GM19023 (cell line): ENCODE data around the gene ARID4B.
"Not testable (repeated sequence)": the region's sequence is repeated elsewhere in the genome, so short reads cannot be mapped to it uniquely, and the experiment has no call there.

ENCODE experiments used
- ATAC-seq: cut with Tn5 transposase; IDR thresholded peaks from one replicate; pipeline ENCODE4 v1.9.1; 2021; ENCODE audit warnings: mild to moderate bottlenecking, moderate library complexity; ENCODE audit not compliant: unreplicated experiment

Gene ARID4B

DNA sequence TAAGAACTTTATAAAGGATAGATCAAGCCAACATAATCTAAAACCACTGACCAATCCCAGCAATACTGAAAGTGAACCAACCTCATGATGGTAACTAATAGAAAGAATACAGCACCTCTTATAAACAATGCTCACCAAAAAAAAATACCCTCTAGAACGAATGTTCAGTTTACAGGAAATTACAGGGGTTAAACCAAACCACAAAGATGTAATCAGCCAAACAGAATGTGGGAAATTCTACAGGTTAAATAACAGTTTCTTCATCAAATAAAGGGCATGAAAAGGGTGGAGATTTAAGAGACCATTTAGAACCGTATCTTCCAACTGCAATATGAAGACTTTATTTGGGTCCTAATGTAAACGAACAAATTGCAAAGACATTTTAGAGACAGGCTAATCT, 30.4 kb downstream of the ARID4B start:
- no peak for ATAC-seq

DNA sequence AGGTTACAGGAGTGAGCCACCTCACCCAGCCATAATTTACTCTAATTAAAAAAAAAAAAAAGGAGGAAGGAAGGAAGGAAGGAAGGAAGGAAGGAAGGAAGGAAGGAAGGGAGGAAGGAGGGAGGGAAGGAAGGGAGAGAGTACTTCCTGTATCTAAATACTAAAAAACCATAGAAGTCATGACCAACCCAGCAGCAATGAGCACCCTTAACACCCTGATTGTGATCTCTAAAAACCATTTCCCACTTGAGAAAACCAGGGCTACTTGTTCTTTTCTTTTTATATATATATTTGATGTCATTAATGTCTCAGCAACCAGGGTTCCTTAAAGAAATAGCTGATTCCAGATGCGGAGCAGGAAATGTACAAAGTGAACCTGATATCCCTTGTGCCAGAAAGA, 31.2 kb downstream of the ARID4B start:
- ATAC-seq, result no peak

GRCh38 chr1:235295902-235296350, 32.1 kb downstream of the ARID4B start:
- ATAC-seq, result no peak

DNA sequence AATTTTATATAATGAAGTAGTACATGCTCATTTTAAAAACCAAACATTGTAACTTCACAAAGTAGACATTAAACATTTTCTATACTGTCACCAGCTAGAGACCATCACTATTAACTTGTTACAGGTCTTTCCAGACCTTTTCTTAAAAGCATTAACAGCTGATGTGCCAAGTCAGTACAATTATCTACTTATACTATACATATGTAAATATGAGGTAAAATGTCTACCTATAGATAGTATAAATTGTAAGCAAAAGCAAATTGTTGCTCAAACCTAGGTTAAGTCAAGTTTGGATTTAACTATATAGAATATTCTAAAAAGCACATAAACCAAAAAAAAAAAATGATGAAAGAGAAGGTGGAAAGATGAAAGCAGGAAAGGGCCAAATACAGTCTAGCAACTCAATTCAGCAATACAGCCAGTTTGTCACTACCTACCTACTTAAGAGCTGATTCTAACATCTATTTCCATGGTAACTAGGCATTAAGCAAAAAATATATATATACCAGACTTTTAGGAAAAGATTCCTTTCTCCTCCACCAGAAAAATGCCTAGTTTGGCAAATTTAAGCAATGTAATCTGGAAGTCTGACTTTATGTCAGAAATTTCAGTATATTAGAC, 34.5 kb downstream of the ARID4B start:
- no peak for ATAC-seq

GRCh38 chr1:235292790-235293189, 35.2 kb downstream of the ARID4B start:
- no peak for ATAC-seq

DNA sequence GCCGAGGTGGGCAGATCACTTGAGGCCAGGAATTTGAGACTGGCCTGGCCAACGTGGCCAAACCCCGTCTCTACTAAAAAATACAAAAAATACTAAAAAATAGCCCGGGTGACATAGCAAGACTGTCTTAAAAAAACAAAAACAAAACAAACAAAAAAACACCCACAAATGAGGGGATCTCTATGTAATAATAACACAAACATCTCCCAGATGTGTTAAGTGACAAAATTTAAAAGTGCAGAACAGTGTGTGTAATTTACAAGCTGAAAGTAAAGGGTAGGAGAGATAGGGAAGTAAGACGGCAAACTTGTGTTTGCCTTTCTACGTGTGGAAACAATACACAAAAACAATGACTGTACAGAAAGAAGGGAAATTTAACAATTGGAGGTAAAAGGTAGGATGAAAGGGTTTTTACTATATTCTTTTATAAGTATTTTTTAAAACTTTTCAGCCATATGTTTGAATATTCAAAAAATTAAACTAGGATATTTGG, 36.3 kb downstream of the ARID4B start:
- ATAC-seq, result no peak

GRCh38 chr1:235290740-235291502, 37.1 kb downstream of the ARID4B start:
- ATAC-seq, result no peak

GRCh38 chr1:235289859-235290739, 37.9 kb downstream of the ARID4B start:
- ATAC-seq, result no peak

DNA sequence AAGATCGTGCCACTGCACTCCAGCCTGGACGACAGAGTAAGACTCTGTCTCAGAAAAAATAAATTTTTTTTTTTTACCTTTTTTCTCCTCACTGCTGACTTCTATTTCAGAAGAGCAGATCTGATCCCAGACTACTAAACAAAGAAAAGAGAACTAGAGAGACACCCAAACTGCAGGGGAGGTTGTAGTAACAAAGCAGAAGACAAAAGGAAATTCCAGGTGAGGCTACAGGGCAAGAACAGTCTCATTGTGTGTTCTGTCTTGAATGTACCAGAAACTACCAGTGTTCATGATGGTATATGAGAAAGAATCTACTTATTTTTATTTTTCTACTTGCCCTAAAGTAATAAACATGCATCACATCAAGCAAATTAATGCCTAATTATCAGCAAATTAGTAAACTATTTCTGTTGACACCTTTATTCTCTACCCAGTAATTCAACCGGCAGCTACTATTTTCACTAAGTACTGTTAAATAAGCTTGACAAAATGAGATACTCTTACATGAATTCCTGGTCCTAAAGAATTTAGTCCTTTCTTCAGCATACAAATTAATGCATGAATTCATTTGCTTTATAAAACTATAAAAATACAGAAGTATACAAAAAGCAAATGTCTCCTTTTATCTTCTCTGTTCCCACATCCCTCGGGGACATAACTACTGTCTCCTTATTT, 40.6 kb downstream of the ARID4B start:
- ATAC-seq, result no peak

DNA sequence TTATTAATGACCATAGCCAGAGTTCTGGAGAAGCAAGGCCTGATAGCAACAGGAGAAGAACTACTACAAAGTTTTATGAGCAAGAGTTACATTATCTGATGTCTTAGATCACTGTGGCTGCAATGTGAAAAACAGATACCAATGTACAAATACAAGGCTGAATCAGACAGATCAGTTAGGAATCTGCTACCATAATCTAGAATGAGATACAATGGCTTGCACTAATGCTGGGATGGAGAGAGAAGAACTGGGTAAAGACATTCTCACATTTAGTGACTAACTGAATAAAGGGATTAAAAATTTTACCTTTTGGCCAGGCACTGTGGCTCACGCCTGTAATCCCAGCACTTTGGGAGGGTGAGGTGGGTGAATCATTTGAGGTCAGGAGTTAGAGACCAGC, 41.3 kb downstream of the ARID4B start:
- ATAC-seq, result no peak

DNA sequence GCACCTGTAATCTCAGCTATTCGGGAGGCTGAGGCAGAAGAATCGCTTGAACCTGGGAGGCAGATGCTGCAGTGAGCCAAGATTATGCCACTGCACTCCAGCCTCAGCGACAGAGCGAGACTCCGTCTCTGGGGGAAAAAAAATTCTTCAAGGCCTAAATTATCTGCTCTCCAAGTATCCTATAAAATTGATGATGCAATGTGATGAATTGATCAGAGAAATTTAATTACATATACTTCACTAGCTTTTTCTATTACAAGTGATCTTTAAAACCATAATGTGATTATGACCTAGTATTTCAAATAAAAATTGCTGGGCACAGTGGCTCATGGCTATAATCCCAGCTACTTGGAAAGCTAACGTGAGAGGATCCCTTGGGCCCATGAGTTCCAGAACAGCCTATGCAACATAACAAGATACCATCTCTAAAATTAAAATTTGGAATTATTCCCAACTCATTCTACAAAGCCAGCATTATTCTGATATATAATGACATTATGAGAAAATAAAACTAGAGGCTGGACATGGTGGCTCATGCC, 43.7 kb downstream of the ARID4B start:
- no peak for ATAC-seq

DNA sequence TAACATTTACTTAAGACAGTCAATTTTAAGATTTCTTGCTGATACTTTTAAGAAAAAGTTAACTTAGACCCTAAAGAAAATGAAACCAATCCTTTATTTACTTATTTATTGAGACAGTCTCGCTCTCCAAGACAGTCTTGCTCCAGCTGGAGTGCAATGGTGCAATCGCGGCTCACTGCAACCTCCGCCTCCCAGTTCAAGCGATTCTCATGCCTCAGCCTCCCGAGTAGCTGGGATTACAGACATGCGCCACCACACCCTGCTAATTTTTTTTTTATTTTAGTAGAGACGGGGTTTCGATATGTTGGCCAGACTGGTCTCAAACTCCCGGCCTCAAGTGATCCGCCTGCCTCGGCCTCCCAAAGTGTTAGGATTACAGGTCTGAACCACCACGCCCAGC, 44.3 kb downstream of the ARID4B start:
- not testable (repeated sequence) for ATAC-seq

GRCh38 chr1:235280467-235280866, 47.5 kb downstream of the ARID4B start:
- ATAC-seq, result no peak

- ATAC-seq, result no peak
Observed at GRCh38 chr1:235279694-235280093, 48.3 kb downstream of the ARID4B start.

GRCh38 chr1:235278915-235279292, 49.1 kb downstream of the ARID4B start:
- no peak for ATAC-seq

- ATAC-seq, result no peak
Observed at GRCh38 chr1:235278233-235278914, 49.6 kb downstream of the ARID4B start.

- no peak for ATAC-seq
Observed at GRCh38 chr1:235277709-235278108, 50.3 kb downstream of the ARID4B start.

DNA sequence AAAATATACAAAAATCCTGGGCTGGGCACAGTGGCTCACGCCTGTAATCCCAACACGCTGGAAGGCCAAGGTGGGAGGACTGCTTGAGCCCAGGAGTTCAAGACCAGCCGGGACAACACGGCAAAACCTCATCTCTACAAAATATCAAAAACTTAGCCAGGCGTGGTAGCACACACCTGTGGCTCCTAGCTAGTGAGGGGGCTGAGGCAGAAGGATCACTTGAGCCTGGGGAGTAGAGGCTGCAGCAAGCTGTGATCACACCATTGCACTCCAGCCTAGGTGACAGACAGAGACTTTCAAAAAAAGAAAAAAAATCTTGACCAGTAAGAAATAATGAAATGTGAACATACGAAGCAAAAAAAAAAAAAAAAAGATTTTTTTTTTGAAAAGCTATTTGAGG, 52.1 kb downstream of the ARID4B start:
- no peak for ATAC-seq

- peak; percentile 65 for ATAC-seq
Observed at GRCh38 chr1:235275223-235275622, 52.8 kb downstream of the ARID4B start.

GRCh38 chr1:235272851-235273250, 55.1 kb downstream of the ARID4B start:
- no peak for ATAC-seq
